ENCODE data around the gene GSTM4. TPM values are rescaled to one million over a fixed set of nuclear protein-coding genes. Genes with fewer than 3 reads are reported as not detected.

Gene GSTM4
- total RNA-seq, 2 experiments from 2014 or later, result 6.0 to 8.0 TPM

DNA sequence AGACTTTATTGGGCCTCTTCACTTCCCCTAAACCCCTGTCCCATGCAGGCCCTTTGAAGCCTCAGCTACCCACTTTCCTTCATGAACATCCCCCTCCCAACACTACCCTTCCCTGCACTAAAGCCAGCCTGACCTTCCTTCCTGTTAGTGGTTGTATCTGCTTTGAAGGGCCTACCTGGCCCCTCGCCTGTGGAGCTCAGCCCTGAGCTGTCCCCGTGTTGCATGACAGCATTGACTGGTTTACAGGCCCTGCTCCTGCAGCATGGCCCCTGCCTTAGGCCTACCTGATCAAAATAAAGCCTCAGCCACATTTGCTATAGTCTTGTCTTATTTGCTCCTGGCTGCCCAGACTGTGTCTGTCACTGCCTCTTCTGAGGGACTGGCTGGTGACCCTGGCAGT lies 5.5 kb downstream of the GSTM4 start:
- Histone ChIP-seq H3K36me3 (ENCODE audit: insufficient read depth, low read length) (no peaks in the 10 kb centered on the region), H2AFZ (ENCODE audit: low read length) (no peak overlapping the region), H3K79me2 (ENCODE audit: insufficient read depth, low read depth, low read length) (no peaks in the 10 kb centered on the region), H3K27ac (ENCODE audit: low read depth, low read length, poor library complexity, severe bottlenecking) (no peak overlapping the region), H3K4me2 (ENCODE audit: low read length) (no peak overlapping the region), H3K9me2 (ENCODE audit: insufficient read depth, low read length) (no peaks in the 10 kb centered on the region), H4K20me1 (ENCODE audit: insufficient read depth, low read length) (no peaks in the 10 kb centered on the region), H3K4me1 (ENCODE audit: insufficient read depth, low read length, poor library complexity, severe bottlenecking) (peaks cover 4% of the 10 kb centered on the region), H3K4me3 (ENCODE audit: low read depth, low read length, poor library complexity, severe bottlenecking) (no peak overlapping the region), H3K9me3 (ENCODE audit: low read length) (no peaks in the 10 kb centered on the region)
- ChIA-PET POLR2A (interaction anchor here (0.5 to 0.6 kb wide), 2 partner anchors 88 to 419 kb away, joined by 3 read pairs; no protein-coding TSS in a partner anchor), CTCF (ENCODE audit: unreplicated experiment) (interaction anchor here (0.6 kb wide), 1 partner anchor 113 kb away, joined by 3 read pairs; the partner anchor contains the start of gene GNAI3)
- no TSS peak for BruUV-seq (replicated peaks)
- intact Hi-C loops (cut with micrococcal nuclease; ENCODE audit: unreplicated experiment), result no loop called here
- DNase-seq (ENCODE audit: low spot score), result no peak
- TF ChIP-seq, protein P1, sequence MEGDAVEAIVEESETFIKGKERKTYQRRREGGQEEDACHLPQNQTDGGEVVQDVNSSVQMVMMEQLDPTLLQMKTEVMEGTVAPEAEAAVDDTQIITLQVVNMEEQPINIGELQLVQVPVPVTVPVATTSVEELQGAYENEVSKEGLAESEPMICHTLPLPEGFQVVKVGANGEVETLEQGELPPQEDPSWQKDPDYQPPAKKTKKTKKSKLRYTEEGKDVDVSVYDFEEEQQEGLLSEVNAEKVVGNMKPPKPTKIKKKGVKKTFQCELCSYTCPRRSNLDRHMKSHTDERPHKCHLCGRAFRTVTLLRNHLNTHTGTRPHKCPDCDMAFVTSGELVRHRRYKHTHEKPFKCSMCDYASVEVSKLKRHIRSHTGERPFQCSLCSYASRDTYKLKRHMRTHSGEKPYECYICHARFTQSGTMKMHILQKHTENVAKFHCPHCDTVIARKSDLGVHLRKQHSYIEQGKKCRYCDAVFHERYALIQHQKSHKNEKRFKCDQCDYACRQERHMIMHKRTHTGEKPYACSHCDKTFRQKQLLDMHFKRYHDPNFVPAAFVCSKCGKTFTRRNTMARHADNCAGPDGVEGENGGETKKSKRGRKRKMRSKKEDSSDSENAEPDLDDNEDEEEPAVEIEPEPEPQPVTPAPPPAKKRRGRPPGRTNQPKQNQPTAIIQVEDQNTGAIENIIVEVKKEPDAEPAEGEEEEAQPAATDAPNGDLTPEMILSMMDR (conservative IDR thresholded peaks at IDR 0.05; ENCODE audit: low read length), result no peak
- no peak for TF ChIP-seq EZH2phosphoT487 (IDR thresholded peaks at IDR 0.05; ENCODE audit: borderline replicate concordance, low read depth, low read length)

DNA sequence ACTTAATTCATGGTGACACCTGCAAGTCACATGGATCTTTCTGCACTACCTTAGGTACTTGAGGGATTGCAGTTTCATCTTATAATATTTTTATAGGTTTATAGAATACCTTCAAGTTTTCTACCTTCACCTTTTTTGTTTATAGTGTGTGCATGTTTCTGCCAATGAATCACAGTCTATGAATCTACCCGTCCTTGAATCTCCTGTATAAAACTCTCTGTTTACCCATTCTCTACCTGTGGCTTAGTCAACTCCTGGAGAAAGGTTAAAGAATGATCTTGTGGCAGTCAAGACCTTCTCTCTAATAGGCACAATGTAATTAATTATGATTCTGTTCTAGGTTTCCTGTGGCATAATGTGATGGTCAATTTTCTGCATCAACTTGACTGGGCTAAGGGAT lies 8.8 kb downstream of the GSTM4 start:
- no peak overlapping the region for H3K4me3 ChIP-seq (ENCODE audit: low read depth, low read length, poor library complexity, severe bottlenecking)
- intact Hi-C loops (cut with micrococcal nuclease; ENCODE audit: unreplicated experiment), result no loop called here
- no peak overlapping the region for H3K27ac ChIP-seq (ENCODE audit: low read depth, low read length, poor library complexity, severe bottlenecking)
- no peak overlapping the region for H2AFZ ChIP-seq (ENCODE audit: low read length)
- no peaks in the 10 kb centered on the region for H3K79me2 ChIP-seq (ENCODE audit: insufficient read depth, low read depth, low read length)
- no peak for TF ChIP-seq EZH2phosphoT487 (IDR thresholded peaks at IDR 0.05; ENCODE audit: borderline replicate concordance, low read depth, low read length)
- TF ChIP-seq, protein P1 (conservative IDR thresholded peaks at IDR 0.05; ENCODE audit: low read length), result no peak
- H3K9me2 ChIP-seq (ENCODE audit: insufficient read depth, low read length), result no peaks in the 10 kb centered on the region
- H4K20me1 ChIP-seq (ENCODE audit: insufficient read depth, low read length), result no peaks in the 10 kb centered on the region
- H3K4me2 ChIP-seq (ENCODE audit: low read length), result no peak overlapping the region
- no peak for DNase-seq (ENCODE audit: low spot score)
- CTCF ChIA-PET (ENCODE audit: unreplicated experiment), result no interaction called here
- H3K36me3 ChIP-seq (ENCODE audit: insufficient read depth, low read length), result no peaks in the 10 kb centered on the region
- H3K4me1 ChIP-seq (ENCODE audit: insufficient read depth, low read length, poor library complexity, severe bottlenecking), result peaks cover 4% of the 10 kb centered on the region
- POLR2A ChIA-PET, result no interaction called here
- H3K9me3 ChIP-seq (ENCODE audit: low read length), result no peaks in the 10 kb centered on the region
- no TSS peak for BruUV-seq (replicated peaks)

DNA sequence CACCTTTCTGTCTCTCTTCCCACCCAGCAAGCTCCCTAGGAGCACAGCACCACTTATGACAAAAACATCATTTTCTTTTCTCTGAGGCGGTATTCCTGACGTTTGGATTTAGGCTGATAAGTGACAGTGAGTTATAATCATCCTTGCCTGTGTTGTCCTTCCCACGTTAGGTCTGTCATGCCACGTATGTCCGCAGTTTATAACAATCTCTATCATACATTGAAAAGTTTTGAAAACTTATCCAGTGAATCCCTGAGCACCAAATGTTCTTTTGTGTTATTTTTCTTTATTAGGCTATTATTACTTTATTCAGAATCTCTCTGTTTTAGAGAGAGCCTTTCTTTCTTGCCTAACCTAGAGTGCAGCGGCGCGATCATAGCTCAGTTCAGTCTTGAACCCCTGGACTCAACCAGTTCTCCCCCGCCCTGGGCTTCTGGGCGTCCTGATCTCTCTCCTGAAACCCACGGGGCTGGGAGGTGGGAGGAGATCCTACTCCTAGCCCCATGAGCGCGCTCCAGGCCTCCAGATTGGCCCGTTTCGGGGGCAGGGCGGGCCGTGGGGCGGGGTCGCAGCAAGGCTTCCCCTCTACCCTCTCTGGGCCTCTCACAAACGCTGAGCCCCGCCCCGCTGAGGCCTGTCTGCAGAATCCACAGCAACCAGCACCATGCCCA lies 11.7 kb downstream of the GSTM4 start, which contains the start of gene GSTM2:
GSTM2 (plus strand) TSS at position 606 of the 671 bp plus-strand sequence; CDS start at position 665, 59 bp downstream.
- intact Hi-C loops (cut with micrococcal nuclease; ENCODE audit: unreplicated experiment), result no loop called here
- Histone ChIP-seq H3K9me2 (ENCODE audit: insufficient read depth, low read length) (no peaks in the 10 kb centered on the region), H2AFZ (ENCODE audit: low read length) (peak within 1 kb of the TSS; percentile 51; the same call in 1 of the 2 replicates), H3K4me1 (ENCODE audit: insufficient read depth, low read length, poor library complexity, severe bottlenecking) (peaks cover 4% of the 10 kb centered on the region), H3K79me2 (ENCODE audit: insufficient read depth, low read depth, low read length) (no peaks in the 10 kb centered on the region), H3K4me2 (ENCODE audit: low read length) (peak within 1 kb of the TSS; percentile 7; the same call in 1 of the 2 replicates), H3K36me3 (ENCODE audit: insufficient read depth, low read length) (no peaks in the 10 kb centered on the region), H4K20me1 (ENCODE audit: insufficient read depth, low read length) (no peaks in the 10 kb centered on the region), H3K27ac (ENCODE audit: low read depth, low read length, poor library complexity, severe bottlenecking) (no peak within 1 kb of the TSS), H3K4me3 (ENCODE audit: low read depth, low read length, poor library complexity, severe bottlenecking) (no peak within 1 kb of the TSS), H3K9me3 (ENCODE audit: low read length) (no peaks in the 10 kb centered on the region)
- TF ChIP-seq EZH2phosphoT487 (IDR thresholded peaks at IDR 0.05; ENCODE audit: borderline replicate concordance, low read depth, low read length), result no peak
- TF ChIP-seq, protein P1 (conservative IDR thresholded peaks at IDR 0.05; ENCODE audit: low read length), result no peak
- BruUV-seq (replicated peaks), result no TSS peak
- CTCF ChIA-PET (ENCODE audit: unreplicated experiment), result no interaction called here
- POLR2A ChIA-PET, result no interaction called here
- DNase-seq (ENCODE audit: low spot score), result peak; percentile 26
